NCI-H226 (cell line): ENCODE measurements around the gene NPPB.
A peak's percentile ranks its signal among the peaks of the same experiment; 100 is the strongest.

Experiments used
- DNase-seq: peaks from one replicate; pipeline ENCODE4 v3.0.0-alpha.2; 2015

The NPPB gene

DNA sequence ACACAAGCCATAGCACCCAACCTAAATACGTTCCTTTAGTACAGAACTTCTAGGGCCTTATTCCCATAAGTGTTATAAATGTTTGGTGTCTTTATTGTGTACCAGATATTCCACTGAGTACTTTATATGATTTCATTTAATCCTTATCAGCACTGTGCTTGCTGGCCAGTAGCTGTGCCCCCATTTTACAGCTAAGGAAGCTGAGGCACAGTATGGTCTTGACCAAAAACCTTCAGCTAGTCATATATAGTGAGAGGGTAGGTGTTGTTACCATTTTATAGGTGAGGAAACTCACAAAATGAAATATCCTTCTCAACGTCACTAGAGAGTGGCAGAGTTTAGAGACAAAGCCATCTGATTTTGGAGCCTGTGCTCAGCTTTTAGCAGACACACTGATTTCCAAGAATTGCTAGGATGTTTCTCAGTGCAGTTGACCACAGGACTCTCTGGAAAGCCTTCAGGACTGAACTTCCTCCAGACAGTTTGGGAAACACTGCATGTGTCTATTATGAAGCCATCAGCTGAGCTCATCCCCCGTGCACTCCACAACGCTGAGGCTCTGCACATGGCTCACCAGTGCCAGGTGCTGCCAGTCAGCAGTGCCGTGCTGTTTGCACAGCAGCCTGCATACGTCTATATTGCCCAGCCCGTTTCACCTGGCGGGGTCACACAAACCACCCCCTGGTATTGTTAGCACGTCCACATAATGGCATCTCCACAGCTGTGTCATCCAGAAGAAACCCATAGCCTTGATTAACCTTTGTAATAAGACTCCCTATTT lies 26.6 kb downstream of the NPPB start:
- DNase-seq: no peak

DNA sequence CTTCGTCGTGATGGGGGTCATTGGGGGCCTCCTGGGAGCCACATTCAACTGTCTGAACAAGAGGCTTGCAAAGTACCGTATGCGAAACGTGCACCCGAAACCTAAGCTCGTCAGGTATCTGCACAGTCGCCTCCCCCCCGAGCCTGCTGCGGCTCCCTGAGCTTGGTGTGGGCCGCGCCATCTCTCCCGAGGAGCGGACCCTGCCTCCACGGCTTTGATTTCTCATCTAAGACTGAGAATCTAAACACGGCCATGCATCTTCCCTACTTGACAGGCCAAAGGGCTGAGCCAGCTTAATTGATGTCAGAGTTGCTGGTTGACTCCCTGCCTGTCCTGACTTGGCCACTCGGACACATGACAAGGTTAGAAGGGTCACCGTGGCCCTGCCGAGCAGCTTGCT lies 30.2 kb downstream of the NPPB start:
- no peak for DNase-seq

- DNase-seq: no peak
Measured at GRCh38 chr1:11826946-11827345, 31.8 kb downstream of the NPPB start.

DNA sequence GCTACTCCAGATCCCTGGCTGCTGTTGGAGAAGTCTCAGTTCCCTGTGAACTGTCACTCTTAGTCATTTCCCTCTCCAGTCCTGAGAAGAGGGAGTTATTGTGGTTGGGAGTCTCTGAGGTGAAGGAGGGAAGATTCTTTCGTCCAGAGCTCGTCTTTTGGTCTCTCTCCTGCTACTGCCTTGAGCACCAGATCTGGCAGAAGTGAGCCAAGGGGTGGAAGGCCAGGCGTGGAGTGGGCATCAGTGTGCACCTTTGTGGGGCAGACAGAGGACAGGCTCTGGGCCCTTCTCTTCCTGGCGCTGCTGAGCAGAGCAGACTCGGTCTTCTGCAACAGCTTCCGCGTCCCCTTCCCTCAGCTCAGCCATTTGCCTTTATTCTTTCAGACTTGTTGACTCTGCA lies 33.6 kb downstream of the NPPB start:
- DNase-seq: no peak

DNA sequence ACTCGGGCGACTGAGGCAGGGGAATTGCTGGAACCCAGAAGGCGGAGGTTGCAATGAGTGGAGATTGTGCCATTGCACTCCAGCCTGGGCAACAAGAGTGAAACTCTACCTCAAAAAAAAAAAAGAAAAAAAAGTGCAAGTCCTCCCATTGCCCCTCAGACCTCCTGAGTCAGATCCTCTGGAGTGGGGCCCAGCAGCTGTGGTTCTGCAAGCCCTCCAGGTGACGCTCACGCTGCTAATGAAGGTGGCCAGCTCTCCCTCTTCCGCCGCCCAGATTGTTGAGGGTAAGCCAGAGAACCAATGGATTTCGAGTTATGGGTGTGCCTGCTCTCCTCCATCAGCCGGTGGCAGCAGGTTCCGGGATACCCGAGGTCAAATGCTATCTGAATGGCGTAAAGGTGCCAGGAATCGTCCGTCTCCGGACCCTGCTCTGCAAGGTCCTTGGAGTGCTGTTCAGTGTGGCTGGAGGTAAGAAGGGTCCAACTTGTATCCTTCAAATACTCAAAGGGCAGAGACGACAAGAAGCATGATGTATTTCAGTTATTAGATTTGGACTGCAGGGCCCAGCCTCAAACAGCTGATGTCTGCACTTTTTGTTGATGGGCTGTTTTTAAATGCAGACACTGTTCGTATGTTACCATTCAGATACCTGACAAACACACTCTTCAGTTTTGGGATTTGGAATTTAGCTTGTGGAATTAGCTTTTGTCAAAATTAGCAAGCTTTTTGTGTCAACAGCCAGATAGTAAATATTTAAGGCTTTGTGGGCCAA lies 35.2 kb downstream of the NPPB start:
- DNase-seq: peak; percentile 44

DNA sequence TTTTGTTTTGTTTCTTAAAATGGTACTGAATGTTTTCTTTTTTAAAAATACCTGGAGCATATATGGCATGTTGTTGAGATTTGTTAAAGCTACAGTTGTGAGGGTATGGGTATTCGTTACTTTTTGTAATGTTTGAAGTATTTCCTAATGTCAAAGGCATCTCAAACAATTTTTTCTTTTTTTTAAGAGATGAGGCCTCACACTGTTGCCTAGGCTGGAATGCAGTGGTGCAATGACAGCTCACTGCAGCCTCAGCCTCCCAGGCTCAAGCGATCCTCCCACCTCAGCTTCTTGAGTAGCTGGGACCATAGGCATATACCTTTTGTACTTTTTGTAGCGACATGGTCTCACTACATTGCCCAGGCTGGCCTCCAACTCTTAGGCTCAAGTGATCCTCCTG lies 36.7 kb downstream of the NPPB start:
- DNase-seq: peak; percentile 78

DNA sequence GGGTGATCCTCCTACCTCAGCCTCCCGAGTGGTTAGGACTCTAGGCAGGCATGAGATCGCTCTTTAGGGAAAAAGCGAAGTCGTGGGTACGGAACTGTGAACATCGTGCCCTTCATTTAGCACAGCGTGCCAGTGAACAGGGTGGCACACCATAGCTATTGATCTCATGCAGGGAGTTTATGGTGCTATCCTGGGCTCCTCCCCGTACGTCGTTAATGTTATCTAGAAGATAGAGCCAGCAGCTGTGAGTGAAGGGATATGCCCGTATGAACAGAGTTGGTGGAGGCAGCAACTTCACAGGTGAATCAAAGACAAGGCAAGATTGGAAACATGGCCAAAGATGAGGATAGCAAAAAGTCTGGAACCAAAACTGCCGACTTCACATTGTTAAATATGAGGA lies 41.6 kb downstream of the NPPB start:
- no peak for DNase-seq

- DNase-seq: no peak
Measured at GRCh38 chr1:11813021-11813420, 45.7 kb downstream of the NPPB start.
